Osteoblast (primary cell): ENCODE data around the gene RNF34. TPM values are rescaled to one million over a fixed set of nuclear protein-coding genes. Genes with fewer than 3 reads are reported as not detected.
"Not testable (repeated sequence)": the region's sequence is repeated elsewhere in the genome, so short reads cannot be mapped to it uniquely, and the experiment has no call there.

Experiments
- DNase-seq: peaks from one replicate; pipeline ENCODE4 v3.0.0; 2011; ENCODE audit warnings: low spot score, mixed read lengths; ENCODE audit not compliant: insufficient read length; ENCODE audit errors: missing footprints
- H2AFZ ChIP-seq: 2 replicates; pipeline ENCODE4 v1.6.0; 2011; ENCODE audit warnings: mild to moderate bottlenecking, low read length
- H3K27ac ChIP-seq: 2 replicates; pipeline ENCODE4 v1.5.1; 2011; ENCODE audit warnings: mild to moderate bottlenecking, low read depth, low read length, moderate library complexity
- H3K27me3 ChIP-seq: 2 replicates; pipeline ENCODE4 v1.6.0; 2012; ENCODE audit warnings: mild to moderate bottlenecking, control low read depth, inconsistent platforms, low read length, moderate library complexity; ENCODE audit not compliant: insufficient read depth
- H3K36me3 ChIP-seq: 2 replicates; pipeline ENCODE4 v1.5.1; 2011; ENCODE audit warnings: mild to moderate bottlenecking, low read length, control low read depth, moderate library complexity; ENCODE audit not compliant: insufficient read depth
- H3K4me1 ChIP-seq: 2 replicates; pipeline ENCODE4 v1.5.1; 2011; ENCODE audit warnings: mild to moderate bottlenecking, low read length, control low read depth, moderate library complexity; ENCODE audit not compliant: insufficient read depth
- H3K4me2 ChIP-seq: 2 replicates; pipeline ENCODE4 v1.6.0; 2011; ENCODE audit warnings: mild to moderate bottlenecking, low read length; ENCODE audit not compliant: insufficient read depth
- H3K4me3 ChIP-seq: fragments of 200-600 bp; sonication (generic); 3 replicates; pipeline ENCODE4 v1.5.1; 2012; ENCODE audit warnings: mild to moderate bottlenecking, low read length, inconsistent platforms; ENCODE audit not compliant: insufficient read depth
- H3K79me2 ChIP-seq: 2 replicates; pipeline ENCODE4 v1.6.0; 2012; ENCODE audit warnings: mild to moderate bottlenecking, low read length, control low read depth, inconsistent platforms; ENCODE audit not compliant: insufficient read depth
- H3K9me3 ChIP-seq: 2 replicates; pipeline ENCODE4 v1.5.1; 2011; ENCODE audit warnings: low read depth, low read length, control low read depth
- H4K20me1 ChIP-seq: 2 replicates; pipeline ENCODE4 v1.6.0; 2012; ENCODE audit warnings: mild to moderate bottlenecking, low read length, control low read depth; ENCODE audit not compliant: insufficient read depth
- total RNA-seq: library from RNA; depleted of rRNA; stranded (reverse); fragments of >200 nt; gene quantifications from 2 replicates; pipeline ENCODE4 v1.2.3, GENCODE V29; 2012
- TF ChIP-seq, protein P1 (sequence below): IDR thresholded peaks from 2 replicates; pipeline ENCODE4 v1.5.1; 2011; ENCODE audit warnings: mild to moderate bottlenecking, low read depth, low read length, moderate library complexity; ENCODE audit errors: extremely low read depth

Gene RNF34
- total RNA-seq, 1 donor = 41.6 TPM

DNA sequence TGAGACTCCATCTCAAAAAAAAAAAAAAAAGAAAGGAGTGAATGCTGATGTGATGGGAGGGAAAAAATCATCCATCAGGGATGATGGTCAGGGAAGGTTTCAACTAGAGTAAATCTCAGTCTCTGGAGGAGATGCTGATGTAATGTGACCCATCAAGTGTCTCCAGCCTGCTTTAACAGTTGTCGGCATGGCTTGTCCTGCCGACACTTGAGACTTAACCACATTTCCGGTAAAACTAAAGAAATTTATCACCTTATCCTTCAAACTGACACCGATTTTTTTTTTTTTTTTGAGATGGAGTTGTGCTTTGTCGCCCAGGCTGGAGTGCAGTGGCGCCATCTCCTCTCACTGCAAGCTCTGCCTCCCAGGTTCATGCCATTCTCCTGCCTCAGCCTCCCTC is 26.2 kb upstream of the RNF34 start:
- Histone ChIP-seq H3K27me3 (no peaks in the 10 kb centered on the region), H3K27ac (no peak overlapping the region), H4K20me1 (no peaks in the 10 kb centered on the region), H2AFZ (no peak overlapping the region), H3K4me3 (no peak overlapping the region), H3K4me2 (no peak overlapping the region), H3K9me3 (no peaks in the 10 kb centered on the region), H3K79me2 (no peaks in the 10 kb centered on the region), H3K4me1 (no peaks in the 10 kb centered on the region), H3K36me3 (no peaks in the 10 kb centered on the region)
- TF ChIP-seq, protein P1, sequence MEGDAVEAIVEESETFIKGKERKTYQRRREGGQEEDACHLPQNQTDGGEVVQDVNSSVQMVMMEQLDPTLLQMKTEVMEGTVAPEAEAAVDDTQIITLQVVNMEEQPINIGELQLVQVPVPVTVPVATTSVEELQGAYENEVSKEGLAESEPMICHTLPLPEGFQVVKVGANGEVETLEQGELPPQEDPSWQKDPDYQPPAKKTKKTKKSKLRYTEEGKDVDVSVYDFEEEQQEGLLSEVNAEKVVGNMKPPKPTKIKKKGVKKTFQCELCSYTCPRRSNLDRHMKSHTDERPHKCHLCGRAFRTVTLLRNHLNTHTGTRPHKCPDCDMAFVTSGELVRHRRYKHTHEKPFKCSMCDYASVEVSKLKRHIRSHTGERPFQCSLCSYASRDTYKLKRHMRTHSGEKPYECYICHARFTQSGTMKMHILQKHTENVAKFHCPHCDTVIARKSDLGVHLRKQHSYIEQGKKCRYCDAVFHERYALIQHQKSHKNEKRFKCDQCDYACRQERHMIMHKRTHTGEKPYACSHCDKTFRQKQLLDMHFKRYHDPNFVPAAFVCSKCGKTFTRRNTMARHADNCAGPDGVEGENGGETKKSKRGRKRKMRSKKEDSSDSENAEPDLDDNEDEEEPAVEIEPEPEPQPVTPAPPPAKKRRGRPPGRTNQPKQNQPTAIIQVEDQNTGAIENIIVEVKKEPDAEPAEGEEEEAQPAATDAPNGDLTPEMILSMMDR = no peak
- no peak for DNase-seq

DNA sequence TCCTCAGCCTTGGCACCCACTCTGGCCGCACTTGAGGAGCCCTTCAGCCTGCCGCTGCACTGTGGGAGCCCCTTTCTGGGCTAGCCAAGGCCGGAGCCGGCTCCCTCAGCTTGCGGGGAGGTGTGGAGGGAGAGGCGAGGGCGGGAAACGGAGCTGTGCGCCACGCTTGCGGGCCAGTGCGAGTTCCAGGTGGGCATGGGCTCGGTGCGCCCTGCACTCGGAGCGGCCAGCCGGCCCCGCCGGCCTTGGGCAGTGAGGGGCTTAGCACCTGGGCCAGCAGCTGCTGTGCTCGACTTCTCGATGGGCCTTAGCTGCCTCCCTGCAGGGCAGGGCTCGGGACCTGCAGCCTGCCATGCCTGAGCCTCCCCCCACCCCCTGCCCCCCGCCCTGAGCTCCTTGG is 25.6 kb upstream of the RNF34 start:
- H3K79me2 ChIP-seq, H3K27me3 ChIP-seq, DNase-seq, H4K20me1 ChIP-seq, H3K4me2 ChIP-seq, H3K36me3 ChIP-seq, H3K4me1 ChIP-seq, H2AFZ ChIP-seq, H3K4me3 ChIP-seq, H3K27ac ChIP-seq, H3K9me3 ChIP-seq: not testable (repeated sequence)

DNA sequence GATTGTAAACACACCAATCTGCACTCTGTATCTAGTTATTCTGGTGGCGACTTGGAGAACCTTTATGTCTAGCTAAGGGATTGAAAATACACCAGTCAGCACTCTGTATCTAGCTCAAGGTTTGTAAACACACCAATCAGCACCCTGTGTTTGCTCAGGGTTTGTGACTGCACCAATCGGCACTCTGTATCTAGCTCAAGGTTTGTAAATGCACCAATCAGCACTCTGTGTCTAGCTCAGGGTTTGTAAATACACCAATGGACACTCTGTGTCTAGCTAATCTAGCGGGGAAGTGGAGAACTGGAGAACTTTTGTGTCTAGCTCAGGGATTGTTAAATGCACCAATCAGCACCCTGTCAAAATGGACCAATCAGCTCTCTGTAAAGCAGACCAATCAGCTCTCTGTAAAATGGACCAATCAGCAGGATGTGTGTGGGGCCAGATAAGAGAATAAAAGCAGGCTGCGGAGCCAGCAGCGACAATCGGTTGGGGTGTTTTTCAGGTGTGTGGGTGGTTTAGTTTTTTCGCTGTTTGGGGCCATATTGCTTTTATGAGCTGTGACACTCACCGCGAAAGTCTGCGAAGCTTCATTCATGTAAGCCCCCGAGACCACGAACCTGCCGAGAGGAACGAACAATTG is 24.9 kb upstream of the RNF34 start:
- H2AFZ ChIP-seq, H3K36me3 ChIP-seq, H4K20me1 ChIP-seq, H3K4me1 ChIP-seq, H3K27me3 ChIP-seq, H3K4me3 ChIP-seq, H3K27ac ChIP-seq, H3K9me3 ChIP-seq, H3K4me2 ChIP-seq, DNase-seq, H3K79me2 ChIP-seq: not testable (repeated sequence)

DNA sequence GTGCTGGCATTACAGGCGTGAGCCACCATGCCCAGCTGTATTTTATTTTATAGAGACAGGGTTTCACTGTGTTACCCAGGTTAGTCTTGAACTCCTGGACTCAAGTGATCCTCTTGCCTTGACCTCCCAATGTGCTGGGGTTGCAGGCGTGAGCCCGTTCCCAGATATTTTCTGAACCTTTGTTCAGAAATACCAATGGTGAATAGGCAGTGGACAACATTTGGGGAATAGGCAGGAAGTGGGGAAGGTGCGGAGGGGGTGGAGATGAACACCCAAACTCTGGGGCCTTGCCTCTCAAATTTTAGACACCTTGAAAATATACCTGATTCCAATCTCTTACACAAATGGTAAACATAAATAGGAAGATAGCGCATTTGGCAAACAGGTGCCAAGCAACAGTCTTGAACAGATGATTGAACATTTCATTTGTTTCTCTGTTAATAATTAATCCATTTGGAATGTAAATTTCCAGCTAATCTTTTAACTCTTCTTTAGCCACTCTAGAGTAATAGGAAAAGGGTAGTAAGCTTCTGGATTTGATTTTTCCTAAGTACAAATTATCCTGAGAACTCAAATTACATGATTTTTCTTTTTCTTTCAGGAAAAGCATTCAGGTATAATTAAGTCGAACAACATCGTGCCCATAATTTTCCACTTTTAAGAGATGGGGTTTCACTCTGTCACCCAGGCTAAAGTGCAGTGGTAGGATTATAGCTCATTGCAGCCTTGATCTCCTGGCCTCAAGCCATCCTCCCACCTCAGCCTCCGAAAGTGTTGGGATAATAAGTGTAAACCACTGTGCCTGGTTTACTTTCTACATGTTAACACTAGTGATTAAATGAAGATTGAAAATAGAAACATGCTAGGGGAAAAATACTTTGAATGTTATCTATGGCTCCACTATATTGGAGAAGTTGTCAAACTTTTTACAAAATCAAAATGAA is 22.9 kb upstream of the RNF34 start:
- H2AFZ ChIP-seq = no peak overlapping the region
- no peaks in the 10 kb centered on the region for H3K9me3 ChIP-seq
- no peaks in the 10 kb centered on the region for H3K79me2 ChIP-seq
- no peaks in the 10 kb centered on the region for H3K36me3 ChIP-seq
- no peaks in the 10 kb centered on the region for H3K27me3 ChIP-seq
- TF ChIP-seq, protein P1 = no peak
- H4K20me1 ChIP-seq = no peaks in the 10 kb centered on the region
- no peak overlapping the region for H3K4me2 ChIP-seq
- H3K4me1 ChIP-seq = no peaks in the 10 kb centered on the region
- H3K27ac ChIP-seq = no peak overlapping the region
- DNase-seq = no peak
- no peak overlapping the region for H3K4me3 ChIP-seq

DNA sequence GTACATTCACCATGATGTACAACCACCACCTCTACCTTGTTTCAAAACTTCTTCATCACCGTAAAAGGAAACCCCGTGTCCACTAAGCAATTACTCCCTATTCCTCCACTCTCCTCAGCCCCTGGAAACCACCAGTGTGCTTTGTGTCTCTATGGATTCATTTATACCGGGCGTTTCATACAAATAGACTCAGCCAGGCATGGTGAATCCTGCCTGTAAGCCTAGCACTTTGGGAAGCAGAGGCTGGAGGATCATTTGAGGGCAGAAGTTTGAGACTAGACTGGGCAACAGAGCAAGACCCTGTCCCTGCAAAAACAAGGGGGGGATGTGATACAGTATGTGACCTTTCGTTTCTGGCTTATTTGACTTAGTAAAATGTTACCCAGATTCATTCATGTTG is 21.2 kb upstream of the RNF34 start:
- no peaks in the 10 kb centered on the region for H4K20me1 ChIP-seq
- H3K4me2 ChIP-seq = no peak overlapping the region
- no peak overlapping the region for H3K4me3 ChIP-seq
- H3K79me2 ChIP-seq = no peaks in the 10 kb centered on the region
- H3K4me1 ChIP-seq = no peaks in the 10 kb centered on the region
- no peak overlapping the region for H2AFZ ChIP-seq
- H3K27ac ChIP-seq = no peak overlapping the region
- H3K27me3 ChIP-seq = no peaks in the 10 kb centered on the region
- DNase-seq = no peak
- H3K36me3 ChIP-seq = no peaks in the 10 kb centered on the region
- TF ChIP-seq, protein P1 = no peak
- no peaks in the 10 kb centered on the region for H3K9me3 ChIP-seq
